GM21381 (cell line): ENCODE measurements around the gene ENPP1.
A peak's percentile ranks its signal among the peaks of the same experiment; 100 is the strongest.
"Not testable (repeated sequence)": the region's sequence is repeated elsewhere in the genome, so short reads cannot be mapped to it uniquely, and the experiment has no call there.

Source experiments
- ATAC-seq: cut with Tn5 transposase; IDR thresholded peaks from one replicate; pipeline ENCODE4 v1.9.1; 2021; ENCODE audit warnings: mild to moderate bottlenecking, moderate library complexity; ENCODE audit not compliant: unreplicated experiment

The ENPP1 gene

DNA sequence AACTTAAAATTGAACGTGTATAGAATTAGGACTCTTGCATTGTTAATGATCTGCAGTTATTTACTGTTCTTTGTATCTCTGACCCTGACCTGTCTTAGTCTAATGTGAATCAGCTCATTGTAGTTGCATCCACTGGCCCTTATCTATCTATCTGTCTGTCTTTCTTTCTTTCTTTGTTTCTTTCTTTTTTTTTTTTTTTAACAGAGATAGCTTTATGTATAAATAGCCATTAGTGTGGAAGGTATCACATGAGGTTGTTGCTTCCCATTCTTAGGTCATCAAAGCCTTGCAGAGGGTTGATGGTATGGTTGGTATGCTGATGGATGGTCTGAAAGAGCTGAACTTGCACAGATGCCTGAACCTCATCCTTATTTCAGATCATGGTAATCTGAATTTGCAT is 59.9 kb downstream of the ENPP1 start:
- no peak for ATAC-seq

DNA sequence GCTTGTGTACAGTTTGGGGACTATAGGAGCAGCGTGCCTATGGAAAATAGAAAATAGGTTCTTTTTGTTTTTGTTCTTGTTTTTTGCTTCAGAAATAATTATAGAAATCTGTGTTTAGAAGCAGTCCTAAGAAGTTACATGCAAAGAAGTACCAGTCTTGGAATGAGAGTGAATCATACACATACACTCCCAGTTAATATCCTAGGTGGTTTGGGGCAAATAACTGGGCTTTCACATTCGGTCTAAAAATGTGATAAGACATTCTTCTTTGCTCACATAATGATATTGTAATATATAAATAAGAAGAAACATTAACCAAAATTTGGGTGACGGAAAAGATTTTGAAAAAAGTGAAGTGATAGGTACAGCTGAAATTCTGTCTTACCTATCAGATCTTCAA is 61.0 kb downstream of the ENPP1 start:
- no peak for ATAC-seq

DNA sequence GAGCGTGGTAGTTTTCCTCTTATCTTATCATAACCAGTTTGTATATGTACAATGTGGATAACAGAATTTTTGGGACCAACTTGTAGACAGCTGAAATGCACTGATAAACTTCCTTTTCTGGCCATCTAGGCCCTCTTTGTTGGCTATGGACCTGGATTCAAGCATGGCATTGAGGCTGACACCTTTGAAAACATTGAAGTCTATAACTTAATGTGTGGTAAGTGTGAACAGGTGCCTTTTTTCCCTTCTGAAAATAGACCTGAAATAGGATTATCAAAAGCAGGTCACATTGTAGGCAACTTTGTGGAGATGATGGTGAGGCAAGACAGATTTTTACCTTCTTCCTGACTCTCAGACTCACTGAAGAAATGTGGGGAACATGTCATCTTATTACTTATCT is 67.8 kb downstream of the ENPP1 start:
- ATAC-seq = no peak

DNA sequence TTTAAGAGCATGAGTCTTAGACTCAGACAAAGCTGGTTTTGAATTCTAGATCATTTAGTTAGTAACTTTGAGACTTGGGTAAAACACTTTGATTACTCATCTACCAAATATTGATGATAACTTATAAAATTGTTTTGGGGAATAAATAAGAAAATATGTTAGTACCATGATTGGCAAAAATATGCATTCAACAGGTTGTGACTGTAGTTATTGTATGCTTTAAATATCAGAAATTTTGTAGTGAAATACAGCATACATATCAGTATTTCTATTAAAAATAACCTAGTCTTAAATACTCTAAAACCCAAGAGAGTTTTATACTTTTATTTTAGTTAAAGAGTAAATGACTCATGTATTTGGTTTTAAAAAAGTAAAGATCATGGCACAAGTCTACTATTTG is 68.7 kb downstream of the ENPP1 start:
- ATAC-seq = no peak

DNA sequence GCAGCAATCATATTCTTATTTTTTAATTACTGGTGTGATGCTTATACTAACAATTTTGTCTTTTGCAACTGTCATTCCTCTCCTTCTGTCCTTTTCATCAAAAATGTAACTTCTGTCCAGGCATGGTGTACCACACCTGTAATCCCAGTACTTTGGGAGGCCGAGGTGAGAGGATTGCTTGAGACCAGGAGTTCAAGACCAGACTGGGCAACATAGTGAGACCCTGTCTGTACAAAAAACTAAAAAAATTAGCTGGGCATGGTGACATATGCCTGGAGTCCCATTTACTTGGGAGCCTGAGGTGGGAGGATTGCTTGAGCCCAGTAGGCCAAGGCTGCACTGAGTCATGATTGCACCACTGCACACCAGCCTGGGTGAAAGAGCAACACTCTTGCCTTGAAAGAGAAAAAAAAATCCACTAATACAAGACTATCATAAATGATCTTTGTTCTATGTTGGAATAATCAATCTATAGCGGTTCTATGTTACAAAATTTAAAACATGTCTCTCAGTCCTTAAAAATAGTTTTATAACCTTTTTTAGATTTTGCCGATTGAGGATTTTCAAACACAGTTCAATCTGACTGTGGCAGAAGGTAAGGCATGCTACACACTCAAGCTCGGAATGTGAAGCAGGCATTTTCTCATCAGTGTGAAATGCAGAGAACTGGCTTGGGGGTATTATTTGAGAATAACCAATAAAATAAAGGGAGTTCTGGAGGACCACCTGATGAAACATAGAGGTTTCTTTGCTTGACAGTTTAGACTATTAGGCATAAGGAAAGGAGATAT is 70.4 kb downstream of the ENPP1 start:
- no peak for ATAC-seq

DNA sequence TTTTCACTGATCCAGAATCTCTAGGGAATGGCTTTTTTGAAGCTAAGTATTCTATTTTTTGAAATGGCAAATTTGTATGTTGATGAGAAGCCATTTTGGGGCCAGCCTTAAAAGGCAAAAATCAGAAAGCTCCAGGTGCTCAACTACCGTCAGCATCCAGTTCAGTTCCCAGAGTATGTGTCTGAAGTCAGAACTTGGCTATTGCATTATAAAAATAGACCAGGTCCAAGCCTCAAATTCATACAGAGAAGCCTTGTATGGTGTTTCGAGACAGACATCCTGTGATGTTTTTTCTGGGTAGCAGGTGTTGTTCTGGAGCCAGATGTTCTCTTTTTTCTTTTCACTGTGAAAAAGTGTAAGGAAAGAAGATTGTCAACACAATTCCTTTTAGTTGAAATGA is 75.2 kb downstream of the ENPP1 start:
- no peak for ATAC-seq

DNA sequence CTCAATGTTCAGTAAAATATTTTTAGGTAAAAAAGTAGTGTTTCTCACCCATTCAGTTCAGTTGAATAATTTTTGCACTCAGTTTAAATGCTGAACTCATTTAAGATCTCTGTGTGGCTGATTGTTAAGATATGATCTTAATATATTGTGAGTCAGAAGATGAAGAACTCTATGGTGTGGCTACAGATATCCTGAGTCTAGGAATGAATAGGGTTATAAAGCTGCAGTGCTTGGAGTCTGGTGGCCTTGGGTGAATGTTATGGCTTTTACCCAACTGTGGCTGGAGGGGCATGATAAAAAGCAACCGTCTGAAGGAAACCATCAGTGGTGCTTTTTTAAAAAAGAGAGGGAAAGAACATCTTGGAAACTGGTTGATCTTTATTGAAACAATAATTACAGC is 77.4 kb downstream of the ENPP1 start:
- ATAC-seq = no peak

DNA sequence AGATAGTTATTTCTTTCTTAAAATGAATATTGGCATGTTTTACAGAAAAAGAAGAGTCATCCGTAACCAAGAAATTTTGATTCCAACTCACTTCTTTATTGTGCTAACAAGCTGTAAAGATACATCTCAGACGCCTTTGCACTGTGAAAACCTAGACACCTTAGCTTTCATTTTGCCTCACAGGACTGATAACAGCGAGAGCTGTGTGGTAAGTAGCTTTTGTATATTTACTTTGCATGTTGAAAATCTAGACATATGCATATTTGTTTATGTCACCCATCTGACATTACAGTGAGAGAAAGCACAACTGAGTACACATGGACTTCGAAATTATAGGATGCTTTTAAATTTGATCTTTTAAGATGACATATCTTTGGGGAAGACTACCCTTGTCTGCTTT is 78.7 kb downstream of the ENPP1 start:
- ATAC-seq = no peak

DNA sequence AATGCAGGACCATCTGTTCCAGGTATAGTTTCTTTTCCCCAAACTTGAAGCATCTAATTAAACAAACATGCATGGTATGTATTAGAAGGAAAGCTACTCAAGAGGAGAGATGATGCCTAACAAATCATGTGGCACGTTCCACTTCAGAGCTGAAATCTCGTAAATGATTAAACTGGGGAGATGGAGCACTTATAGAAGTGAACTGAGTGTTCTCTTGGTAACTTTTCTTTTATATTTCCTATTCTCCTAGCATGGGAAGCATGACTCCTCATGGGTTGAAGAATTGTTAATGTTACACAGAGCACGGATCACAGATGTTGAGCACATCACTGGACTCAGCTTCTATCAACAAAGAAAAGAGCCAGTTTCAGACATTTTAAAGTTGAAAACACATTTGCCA is 82.3 kb downstream of the ENPP1 start:
- no peak for ATAC-seq

DNA sequence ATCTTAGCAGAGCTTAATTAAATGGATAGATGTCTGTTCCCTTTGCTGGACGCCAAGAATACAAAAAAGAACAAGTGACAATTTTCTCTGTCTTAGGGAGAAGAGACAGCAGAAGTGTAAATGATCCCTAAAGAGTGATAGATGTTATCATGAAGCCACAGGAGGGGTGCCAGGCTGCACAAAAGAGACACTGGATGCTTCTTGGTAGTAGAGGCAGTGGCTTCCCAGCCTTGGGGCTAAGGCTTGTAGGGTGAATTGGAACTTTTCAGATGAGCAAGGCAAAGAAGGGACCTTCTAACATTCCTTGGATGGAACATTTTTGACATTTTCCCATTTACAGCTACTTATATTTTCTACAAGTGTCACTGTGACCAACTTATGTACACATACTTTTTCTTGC is 85.4 kb downstream of the ENPP1 start:
- ATAC-seq = no peak

DNA sequence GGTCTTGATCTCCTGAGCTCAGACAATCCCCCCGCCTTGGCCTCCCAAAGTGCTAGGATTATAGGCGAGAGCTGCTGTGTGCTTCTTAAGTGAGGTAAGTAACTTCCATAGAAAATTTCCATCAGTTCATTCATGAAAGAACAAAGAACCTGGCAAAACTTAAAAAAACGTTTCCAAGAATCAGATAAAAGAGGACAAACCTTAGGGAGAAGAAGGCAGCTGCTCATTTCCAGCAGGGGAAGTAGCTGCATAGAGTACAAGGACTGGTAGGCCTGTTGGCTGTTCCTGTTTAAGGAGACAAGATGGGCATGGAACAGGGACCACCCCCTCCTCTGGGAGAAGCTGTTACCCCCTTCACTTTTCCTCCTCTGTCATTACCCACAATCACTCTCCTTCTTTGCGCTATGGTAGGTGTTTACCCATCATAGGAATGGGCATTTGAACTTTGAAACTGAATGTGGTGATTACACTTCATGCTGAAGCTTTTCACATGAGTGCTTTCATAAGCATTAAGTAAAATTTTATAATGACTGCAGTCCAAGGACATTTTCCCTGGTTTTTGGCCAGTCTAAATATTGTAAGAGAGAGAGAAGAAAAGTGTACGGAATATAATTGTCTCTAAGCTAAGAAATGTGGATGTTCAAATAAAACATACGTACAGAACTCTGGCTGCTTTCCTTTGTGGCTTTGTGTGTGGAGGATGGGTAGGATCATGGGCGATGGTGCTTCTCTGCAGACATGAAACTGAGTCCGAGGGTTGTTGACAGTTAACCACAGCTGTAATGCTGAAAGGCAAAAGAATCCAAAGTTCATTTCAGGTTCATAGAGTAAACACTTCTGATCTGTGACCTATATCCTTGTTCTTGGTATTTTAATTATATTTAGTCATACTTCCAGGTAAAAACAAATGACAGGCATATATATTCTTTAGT is 86.9 kb downstream of the ENPP1 start:
- ATAC-seq = no peak

DNA sequence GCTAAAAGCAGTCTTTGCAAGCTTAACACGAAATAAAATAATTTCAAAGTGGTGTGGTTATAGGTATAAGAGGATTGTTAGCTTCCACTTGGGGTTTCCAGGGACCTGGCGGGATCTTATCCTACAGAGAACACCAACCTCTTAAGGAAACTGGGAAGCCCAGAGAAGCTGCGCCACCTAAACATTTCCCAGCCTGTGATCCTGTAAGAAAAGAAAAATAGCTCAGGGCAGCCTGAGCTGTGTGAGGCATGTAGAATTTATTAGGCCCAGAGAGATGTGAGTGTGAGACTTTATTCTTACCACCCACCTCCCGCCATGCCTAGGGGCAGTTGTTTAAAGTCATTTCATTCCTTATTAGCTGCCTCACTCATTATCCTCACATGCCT is 89.2 kb downstream of the ENPP1 start:
- no peak for ATAC-seq

DNA sequence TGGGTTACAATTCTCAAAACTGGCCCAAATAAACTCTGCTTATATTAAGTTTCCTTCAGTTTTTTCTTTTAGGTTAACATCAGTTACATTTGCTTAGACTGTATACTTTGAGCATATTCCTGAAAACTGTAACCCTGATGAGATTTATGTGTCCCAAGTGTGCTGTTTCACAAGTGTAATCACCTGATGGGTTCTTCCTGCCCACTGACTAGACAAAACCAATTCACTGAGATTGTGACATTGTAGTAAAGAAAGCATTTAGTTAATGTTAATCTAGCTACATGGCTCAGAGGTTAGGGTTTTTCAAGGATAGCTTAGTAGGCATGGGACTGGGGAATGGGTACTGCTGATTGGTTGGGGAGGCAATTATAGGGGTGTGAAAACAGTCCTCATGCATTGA is 89.8 kb downstream of the ENPP1 start:
- ATAC-seq = no peak

DNA sequence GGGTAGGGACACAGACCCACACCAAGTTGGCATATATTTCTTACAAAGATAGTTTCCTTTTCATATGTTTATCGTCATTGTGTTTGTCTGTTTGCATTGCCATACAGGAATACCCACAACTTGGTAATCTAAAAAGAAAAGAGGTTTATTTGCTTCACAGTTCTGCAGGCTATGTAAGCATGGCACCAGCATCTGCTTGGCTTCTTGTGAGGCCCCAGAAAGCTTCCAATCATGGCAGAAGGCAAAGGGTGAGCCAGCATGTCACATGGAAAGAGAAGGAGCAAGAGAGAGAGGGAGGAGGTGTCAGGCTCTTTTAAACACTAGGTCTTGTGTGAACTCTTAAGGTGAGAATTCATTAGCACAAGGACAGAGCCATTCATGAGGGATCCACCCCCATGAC is 90.9 kb downstream of the ENPP1 start:
- ATAC-seq = no peak

DNA sequence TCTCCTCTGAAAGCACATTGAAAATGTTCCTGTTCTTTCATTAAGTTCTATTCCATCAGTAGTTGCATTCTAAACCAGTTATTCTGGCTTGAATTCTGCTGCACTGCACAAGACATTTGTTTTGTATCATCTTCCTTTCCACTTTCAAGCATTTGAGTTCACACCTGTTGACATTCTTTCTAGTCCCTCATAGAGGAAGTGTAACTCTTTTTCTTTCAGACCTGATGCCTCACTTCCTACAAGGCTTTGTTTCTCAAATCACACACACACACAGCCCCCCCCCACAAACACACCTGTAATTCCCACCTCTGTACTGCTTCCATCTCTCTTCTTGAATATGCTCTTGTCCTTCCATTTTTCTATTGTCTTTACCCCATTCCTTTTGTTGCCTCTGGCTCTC is 92.4 kb downstream of the ENPP1 start:
- no peak for ATAC-seq

DNA sequence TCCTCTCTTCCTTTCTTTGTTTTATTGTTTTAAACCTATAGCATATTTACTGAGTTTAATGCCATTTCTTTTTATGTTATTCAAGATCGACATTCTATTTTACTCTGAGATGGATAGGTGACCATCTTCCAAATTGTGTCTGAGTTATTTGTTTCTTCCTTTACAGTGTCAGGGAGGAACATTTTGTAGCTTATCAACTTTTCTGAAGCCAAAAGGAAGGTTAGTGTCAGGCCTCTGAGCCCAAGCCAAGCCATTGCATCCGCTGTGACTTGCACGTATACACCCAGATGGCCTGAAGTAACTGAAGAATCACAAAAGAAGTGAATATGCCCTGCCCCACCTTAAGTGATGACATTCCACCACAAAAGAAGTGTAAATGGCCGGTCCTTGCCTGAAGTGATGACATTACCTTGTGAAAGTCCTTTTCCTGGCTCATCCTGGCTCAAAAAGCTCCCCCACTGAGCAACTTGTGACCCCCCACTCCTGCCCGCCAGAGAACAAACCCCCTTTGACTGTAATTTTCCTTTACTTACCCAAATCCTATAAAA is 93.6 kb downstream of the ENPP1 start:
- not testable (repeated sequence) for ATAC-seq

DNA sequence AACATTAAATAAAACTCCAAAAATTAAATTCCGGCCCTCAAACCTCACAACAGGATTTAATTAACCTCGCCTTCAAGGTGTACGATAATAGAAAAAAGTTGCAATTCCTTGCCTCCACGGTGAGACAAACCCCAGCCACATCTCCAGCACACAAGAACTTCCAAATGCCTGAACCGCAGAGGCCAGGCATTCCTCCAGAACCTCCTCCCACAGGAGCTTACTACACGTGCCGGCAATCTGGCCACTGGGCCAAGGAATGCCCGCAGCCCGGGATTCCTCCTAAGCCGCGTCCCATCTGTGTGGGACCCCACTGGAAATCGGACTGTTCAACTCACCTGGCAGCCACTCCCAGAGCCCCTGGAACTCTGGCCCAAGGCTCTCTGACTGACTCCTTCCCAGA is 95.9 kb downstream of the ENPP1 start:
- ATAC-seq = not testable (repeated sequence)

DNA sequence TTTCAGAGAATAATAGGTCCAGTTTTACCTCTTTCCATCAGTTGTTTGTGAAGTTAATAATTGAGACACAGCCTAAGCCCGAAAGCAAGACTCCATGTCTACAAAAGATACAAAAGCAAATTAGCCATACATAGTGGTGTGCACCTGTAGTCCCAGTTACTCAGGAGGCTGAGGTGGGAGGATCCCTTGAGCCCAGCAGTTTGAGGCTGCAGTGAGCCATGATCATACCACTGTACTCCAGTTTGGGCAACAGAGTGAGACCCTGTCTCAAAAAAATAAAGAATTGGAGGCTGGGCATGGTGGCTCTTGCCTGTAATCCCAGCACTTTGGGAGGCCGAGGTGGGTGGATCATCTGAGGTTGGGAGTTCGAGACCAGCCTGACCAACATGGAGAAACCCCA is 101.0 kb downstream of the ENPP1 start:
- not testable (repeated sequence) for ATAC-seq

DNA sequence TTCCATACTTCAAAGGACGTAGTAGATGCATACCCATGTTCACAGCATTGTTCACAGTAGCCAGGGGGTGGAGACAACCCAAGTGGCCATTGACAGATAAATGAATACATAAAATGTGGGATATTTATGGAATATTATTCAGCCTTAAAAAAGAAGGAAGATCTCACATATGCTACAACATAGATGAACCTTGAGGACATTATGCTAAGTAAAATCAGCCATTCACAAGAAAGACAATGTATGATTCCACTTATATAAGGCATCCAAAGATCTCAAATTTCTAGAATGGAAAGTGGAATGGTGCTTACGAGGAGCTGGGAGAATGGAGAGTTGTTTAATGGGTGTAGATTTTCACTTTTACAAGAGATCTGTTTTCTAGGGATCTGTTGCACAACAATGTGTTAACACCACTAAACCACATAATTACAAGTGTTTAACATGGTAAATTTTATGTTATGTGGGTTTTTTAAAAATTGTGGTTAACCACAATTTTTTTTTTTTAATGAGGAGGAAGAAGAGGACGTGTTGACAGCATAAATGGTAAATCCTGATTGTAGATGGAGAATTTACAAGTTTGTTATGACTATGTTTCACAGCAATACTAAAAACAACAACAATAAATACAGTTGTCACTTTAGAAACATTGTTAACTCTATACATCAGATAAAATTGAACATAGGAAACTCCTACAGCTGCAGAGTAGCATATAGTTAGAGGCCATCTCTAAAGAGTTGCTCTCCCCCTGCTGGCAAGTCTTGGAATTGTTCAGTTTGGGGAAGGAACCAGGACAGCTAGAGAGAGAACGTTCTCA is 101.8 kb downstream of the ENPP1 start:
- peak; percentile 98 for ATAC-seq

DNA sequence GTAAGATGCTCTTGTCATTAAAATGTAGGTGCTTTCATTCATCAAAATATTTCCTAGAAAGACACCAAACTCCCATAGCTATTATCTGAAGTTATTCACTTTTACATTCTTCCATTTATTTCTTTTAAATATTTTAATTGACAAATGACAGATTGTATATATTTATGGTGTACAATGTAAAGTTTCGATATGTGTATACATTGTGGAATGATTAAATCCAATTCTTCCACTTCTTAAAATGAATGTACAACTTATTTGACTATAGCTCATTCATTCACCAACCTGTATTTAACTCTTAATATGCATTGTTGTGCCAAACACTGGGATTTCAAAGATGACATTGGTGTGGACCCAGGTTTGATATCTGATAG is 102.4 kb downstream of the ENPP1 start:
- no peak for ATAC-seq

DNA sequence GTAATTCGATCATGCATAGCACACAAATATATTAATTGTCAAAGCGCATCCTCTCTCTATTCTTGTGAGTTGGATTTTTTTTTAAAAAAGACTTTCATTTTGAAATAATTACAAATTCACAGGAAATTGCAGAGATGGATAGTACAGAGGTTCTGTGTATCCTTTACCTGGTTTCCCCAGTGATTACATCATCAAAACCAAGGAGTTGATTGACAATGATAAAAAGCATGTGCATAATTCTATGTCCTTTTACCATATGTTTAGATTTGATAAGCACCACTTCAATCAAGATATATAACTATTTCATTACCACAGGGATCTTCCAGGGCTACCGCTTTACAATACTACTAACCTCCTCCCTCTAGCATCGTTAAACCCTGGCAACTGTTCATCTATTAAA is 103.1 kb downstream of the ENPP1 start:
- ATAC-seq = no peak
